GM23338 (cell line): ENCODE results near the gene KDM6A. TPM values are rescaled to one million over a fixed set of nuclear protein-coding genes. Genes with fewer than 3 reads are reported as not detected.

Experiments
- ATAC-seq: fragments of 200-7000 bp; cut with Tn5 transposase; 3 replicates; pipeline ENCODE4 v1.9.1; 2020
- DNase-seq: peaks from one replicate; pipeline ENCODE4 v3.0.0-alpha.2; 2015; ENCODE audit warnings: low spot score
- H2AFZ ChIP-seq: fragments of 200-600 bp; sonication (generic); 2 replicates; pipeline ENCODE4 v1.8.0; 2016; ENCODE audit warnings: antibody characterized with exemption, mild to moderate bottlenecking, moderate library complexity
- H3F3A ChIP-seq: fragments of 200-600 bp; sonication (generic); replicated peaks from 2 replicates; pipeline ENCODE4 v1.8.0; 2017; ENCODE audit warnings: antibody characterized with exemption, mixed run types, low read depth
- H3K27ac ChIP-seq: fragments of 200-600 bp; sonication (generic); 2 replicates; pipeline ENCODE4 v1.6.1; 2016; ENCODE audit warnings: low read depth
- H3K27me3 ChIP-seq: fragments of 200-600 bp; sonication (generic); 2 replicates; pipeline ENCODE4 v1.8.0; 2016; ENCODE audit warnings: mild to moderate bottlenecking, mixed run types, moderate library complexity; ENCODE audit not compliant: insufficient read depth
- H3K36me3 ChIP-seq: fragments of 200-600 bp; sonication (generic); 2 replicates; pipeline ENCODE4 v1.8.0; 2016; ENCODE audit warnings: mild to moderate bottlenecking; ENCODE audit not compliant: insufficient read depth
- H3K4me1 ChIP-seq: fragments of 200-600 bp; sonication (generic); 2 replicates; pipeline ENCODE4 v1.8.0; 2016; ENCODE audit warnings: mild to moderate bottlenecking, moderate library complexity; ENCODE audit not compliant: insufficient read depth
- H3K4me2 ChIP-seq: fragments of 200-600 bp; sonication (generic); 2 replicates; pipeline ENCODE4 v1.7.1; 2017; ENCODE audit warnings: mixed run types
- H3K4me3 ChIP-seq: fragments of 200-600 bp; sonication (generic); 2 replicates; pipeline ENCODE4 v1.6.1; 2016; ENCODE audit warnings: mixed run types
- H3K79me2 ChIP-seq: fragments of 200-600 bp; sonication (generic); replicated peaks from 2 replicates; pipeline ENCODE4 v1.8.0; 2017; ENCODE audit warnings: mild to moderate bottlenecking; ENCODE audit not compliant: insufficient read depth
- H3K9me2 ChIP-seq: fragments of 200-600 bp; sonication (generic); 2 replicates; pipeline ENCODE4 v1.8.0; 2017; ENCODE audit not compliant: insufficient read depth
- H4K20me1 ChIP-seq: fragments of 200-600 bp; sonication (generic); replicated peaks from 2 replicates; pipeline ENCODE4 v1.8.0; 2017; ENCODE audit warnings: mild to moderate bottlenecking; ENCODE audit not compliant: insufficient read depth
- H3K27ac Mint-ChIP-seq: 2 replicates; pipeline ENCODE4 v1.8.0; 2020; ENCODE audit warnings: inconsistent platforms, mild to moderate bottlenecking, moderate library complexity, mixed read lengths
- H3K27me3 Mint-ChIP-seq: 3 replicates; pipeline ENCODE4 v1.8.0; 2022; ENCODE audit warnings: low read depth, mild to moderate bottlenecking, moderate library complexity, mixed read lengths, inconsistent platforms; ENCODE audit not compliant: insufficient read depth, poor library complexity
- H3K36me3 Mint-ChIP-seq: 3 replicates; pipeline ENCODE4 v1.8.0; 2021; ENCODE audit warnings: low read depth, mild to moderate bottlenecking, inconsistent platforms, moderate library complexity, mixed read lengths
- H3K4me1 Mint-ChIP-seq: 3 replicates; pipeline ENCODE4 v1.8.0; 2020; ENCODE audit warnings: mild to moderate bottlenecking, inconsistent platforms, mixed read lengths
- H3K4me3 Mint-ChIP-seq: 3 replicates; pipeline ENCODE4 v1.8.0; 2021; ENCODE audit warnings: moderate library complexity, mild to moderate bottlenecking, inconsistent platforms, mixed read lengths
- H3K9me3 Mint-ChIP-seq: 3 replicates; pipeline ENCODE4 v1.8.0; 2020; ENCODE audit warnings: moderate library complexity, mild to moderate bottlenecking, inconsistent platforms, mixed read lengths
- CREB1 ChIP-seq: fragments of 250-450 bp; sonication (Bioruptor Pico); IDR thresholded peaks from 2 replicates; pipeline ENCODE4 v1.5.0; 2020; ENCODE audit warnings: low read depth, mild to moderate bottlenecking, moderate library complexity
- EZH2phosphoT487 ChIP-seq: fragments of 200-600 bp; sonication (generic); IDR thresholded peaks from one replicate; pipeline ENCODE4 v1.8.1; 2018; ENCODE audit warnings: antibody characterized with exemption; ENCODE audit not compliant: unreplicated experiment
- JUNB ChIP-seq: IDR thresholded peaks from one replicate; pipeline ENCODE4 v1.6.1; 2016; ENCODE audit warnings: antibody characterized with exemption; ENCODE audit not compliant: unreplicated experiment
- POLR2AphosphoS5 ChIP-seq: IDR thresholded peaks from 2 replicates; pipeline ENCODE4 v1.6.1; 2016; ENCODE audit warnings: antibody characterized with exemption, low read depth
- STAT1 ChIP-seq: IDR thresholded peaks from one replicate; pipeline ENCODE4 v1.6.1; 2016; ENCODE audit warnings: antibody characterized with exemption; ENCODE audit not compliant: unreplicated experiment
- ZNF114 ChIP-seq: fragments of 250-450 bp; sonication (Bioruptor Pico); IDR thresholded peaks from 2 replicates; pipeline ENCODE4 v1.5.0; 2020; ENCODE audit warnings: mild to moderate bottlenecking, moderate library complexity
- ZNF331 ChIP-seq: fragments of 250-450 bp; sonication (Bioruptor Pico); IDR thresholded peaks from 2 replicates; pipeline ENCODE4 v1.5.0; 2020; ENCODE audit warnings: low read depth, mild to moderate bottlenecking, moderate library complexity
- polyA plus RNA-seq: library from polyadenylated mRNA; unstranded; fragments of >200 nt; fragmentation: Nextera tagmentation; extraction: Ambion mirVana; gene quantifications from 2 replicates; pipeline ENCODE4 v1.2.1, GENCODE V29; 2016
- total RNA-seq: library from RNA; depleted of rRNA; stranded (reverse); fragments of >200 nt; shearing (Covaris generic); gene quantifications from 2 replicates; pipeline ENCODE4 v1.2.3, GENCODE V29; 2014
- TF ChIP-seq, protein P1 (sequence below), 2 experiments: fragments of 200-600 bp in 1 of 2; sonication (generic) in 1 of 2; conservative IDR thresholded peaks; 2 replicates each; pipeline versions ENCODE4 v1.5.1 to v1.6.1; 2016 to 2017; ENCODE audit warnings: antibody characterized with exemption in 2 of 2, low read depth in 2 of 2, mild to moderate bottlenecking in 2 of 2, moderate library complexity in 1 of 2
- TF ChIP-seq, protein P2 (sequence below): fragments of 250-450 bp; sonication (Bioruptor Pico); IDR thresholded peaks from 2 replicates; pipeline ENCODE4 v1.5.0; 2020; ENCODE audit warnings: mild to moderate bottlenecking, moderate library complexity

Gene KDM6A
- total and polyA plus RNA-seq, 2 experiments from 2014 or later, result 22.8 to 102 TPM

DNA sequence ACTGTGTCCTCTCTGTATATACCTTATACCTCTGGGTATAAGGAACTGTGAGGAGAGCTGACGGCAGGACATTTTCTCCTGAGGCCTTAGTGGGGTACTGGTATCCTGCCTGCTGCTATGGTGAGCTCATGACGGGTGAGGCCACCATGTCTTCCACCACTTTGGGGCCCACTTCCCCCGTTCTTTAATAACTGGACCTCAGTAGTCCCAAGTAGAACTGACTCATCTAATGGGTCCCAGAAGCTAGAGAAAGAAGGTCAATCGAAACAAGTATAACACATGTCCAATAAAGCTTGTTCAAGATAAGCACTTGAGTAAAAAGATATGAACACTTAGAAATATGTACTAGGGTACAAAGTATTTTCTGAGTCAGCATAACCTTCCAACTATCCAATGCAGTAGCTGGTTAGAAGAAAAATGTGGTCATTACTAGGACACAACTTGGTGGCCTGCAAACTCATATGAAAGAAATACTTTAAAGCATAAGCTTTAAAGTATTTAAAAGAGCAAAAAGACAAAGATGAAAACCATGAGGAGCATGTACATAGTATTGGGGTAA, 256.0 kb downstream of the KDM6A start:
- H2AFZ ChIP-seq, result no peak overlapping the region
- TF ChIP-seq POLR2AphosphoS5, result no peak
- no peak for TF ChIP-seq ZNF331 (CRISPR knock-in tag)
- TF ChIP-seq CREB1 (CRISPR knock-in tag), result no peak
- TF ChIP-seq, protein P1, sequence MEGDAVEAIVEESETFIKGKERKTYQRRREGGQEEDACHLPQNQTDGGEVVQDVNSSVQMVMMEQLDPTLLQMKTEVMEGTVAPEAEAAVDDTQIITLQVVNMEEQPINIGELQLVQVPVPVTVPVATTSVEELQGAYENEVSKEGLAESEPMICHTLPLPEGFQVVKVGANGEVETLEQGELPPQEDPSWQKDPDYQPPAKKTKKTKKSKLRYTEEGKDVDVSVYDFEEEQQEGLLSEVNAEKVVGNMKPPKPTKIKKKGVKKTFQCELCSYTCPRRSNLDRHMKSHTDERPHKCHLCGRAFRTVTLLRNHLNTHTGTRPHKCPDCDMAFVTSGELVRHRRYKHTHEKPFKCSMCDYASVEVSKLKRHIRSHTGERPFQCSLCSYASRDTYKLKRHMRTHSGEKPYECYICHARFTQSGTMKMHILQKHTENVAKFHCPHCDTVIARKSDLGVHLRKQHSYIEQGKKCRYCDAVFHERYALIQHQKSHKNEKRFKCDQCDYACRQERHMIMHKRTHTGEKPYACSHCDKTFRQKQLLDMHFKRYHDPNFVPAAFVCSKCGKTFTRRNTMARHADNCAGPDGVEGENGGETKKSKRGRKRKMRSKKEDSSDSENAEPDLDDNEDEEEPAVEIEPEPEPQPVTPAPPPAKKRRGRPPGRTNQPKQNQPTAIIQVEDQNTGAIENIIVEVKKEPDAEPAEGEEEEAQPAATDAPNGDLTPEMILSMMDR (conservative IDR thresholded peaks at IDR 0.05; ENCODE audit: low read depth in 2 of 2), result no peak
- TF ChIP-seq ZNF114, result no peak
- TF ChIP-seq EZH2phosphoT487, result no peak
- TF ChIP-seq, protein P2, sequence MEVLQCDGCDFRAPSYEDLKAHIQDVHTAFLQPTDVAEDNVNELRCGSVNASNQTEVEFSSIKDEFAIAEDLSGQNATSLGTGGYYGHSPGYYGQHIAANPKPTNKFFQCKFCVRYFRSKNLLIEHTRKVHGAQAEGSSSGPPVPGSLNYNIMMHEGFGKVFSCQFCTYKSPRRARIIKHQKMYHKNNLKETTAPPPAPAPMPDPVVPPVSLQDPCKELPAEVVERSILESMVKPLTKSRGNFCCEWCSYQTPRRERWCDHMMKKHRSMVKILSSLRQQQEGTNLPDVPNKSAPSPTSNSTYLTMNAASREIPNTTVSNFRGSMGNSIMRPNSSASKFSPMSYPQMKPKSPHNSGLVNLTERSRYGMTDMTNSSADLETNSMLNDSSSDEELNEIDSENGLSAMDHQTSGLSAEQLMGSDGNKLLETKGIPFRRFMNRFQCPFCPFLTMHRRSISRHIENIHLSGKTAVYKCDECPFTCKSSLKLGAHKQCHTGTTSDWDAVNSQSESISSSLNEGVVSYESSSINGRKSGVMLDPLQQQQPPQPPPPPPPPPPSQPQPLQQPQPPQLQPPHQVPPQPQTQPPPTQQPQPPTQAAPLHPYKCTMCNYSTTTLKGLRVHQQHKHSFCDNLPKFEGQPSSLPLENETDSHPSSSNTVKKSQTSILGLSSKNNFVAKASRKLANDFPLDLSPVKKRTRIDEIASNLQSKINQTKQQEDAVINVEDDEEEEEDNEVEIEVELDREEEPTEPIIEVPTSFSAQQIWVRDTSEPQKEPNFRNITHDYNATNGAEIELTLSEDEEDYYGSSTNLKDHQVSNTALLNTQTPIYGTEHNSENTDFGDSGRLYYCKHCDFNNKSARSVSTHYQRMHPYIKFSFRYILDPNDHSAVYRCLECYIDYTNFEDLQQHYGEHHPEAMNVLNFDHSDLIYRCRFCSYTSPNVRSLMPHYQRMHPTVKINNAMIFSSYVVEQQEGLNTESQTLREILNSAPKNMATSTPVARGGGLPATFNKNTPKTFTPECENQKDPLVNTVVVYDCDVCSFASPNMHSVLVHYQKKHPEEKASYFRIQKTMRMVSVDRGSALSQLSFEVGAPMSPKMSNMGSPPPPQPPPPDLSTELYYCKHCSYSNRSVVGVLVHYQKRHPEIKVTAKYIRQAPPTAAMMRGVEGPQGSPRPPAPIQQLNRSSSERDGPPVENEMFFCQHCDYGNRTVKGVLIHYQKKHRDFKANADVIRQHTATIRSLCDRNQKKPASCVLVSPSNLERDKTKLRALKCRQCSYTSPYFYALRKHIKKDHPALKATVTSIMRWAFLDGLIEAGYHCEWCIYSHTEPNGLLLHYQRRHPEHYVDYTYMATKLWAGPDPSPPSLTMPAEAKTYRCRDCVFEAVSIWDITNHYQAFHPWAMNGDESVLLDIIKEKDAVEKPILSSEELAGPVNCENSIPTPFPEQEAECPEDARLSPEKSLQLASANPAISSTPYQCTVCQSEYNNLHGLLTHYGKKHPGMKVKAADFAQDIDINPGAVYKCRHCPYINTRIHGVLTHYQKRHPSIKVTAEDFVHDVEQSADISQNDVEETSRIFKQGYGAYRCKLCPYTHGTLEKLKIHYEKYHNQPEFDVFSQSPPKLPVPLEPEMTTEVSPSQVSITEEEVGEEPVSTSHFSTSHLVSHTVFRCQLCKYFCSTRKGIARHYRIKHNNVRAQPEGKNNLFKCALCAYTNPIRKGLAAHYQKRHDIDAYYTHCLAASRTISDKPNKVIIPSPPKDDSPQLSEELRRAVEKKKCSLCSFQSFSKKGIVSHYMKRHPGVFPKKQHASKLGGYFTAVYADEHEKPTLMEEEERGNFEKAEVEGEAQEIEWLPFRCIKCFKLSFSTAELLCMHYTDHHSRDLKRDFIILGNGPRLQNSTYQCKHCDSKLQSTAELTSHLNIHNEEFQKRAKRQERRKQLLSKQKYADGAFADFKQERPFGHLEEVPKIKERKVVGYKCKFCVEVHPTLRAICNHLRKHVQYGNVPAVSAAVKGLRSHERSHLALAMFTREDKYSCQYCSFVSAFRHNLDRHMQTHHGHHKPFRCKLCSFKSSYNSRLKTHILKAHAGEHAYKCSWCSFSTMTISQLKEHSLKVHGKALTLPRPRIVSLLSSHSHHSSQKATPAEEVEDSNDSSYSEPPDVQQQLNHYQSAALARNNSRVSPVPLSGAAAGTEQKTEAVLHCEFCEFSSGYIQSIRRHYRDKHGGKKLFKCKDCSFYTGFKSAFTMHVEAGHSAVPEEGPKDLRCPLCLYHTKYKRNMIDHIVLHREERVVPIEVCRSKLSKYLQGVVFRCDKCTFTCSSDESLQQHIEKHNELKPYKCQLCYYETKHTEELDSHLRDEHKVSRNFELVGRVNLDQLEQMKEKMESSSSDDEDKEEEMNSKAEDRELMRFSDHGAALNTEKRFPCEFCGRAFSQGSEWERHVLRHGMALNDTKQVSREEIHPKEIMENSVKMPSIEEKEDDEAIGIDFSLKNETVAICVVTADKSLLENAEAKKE (CRISPR knock-in tag), result no peak
- TF ChIP-seq STAT1, result no peak
- no peak for TF ChIP-seq JUNB
- Mint-ChIP-seq H3K4me3 (no peak overlapping the region), H3K9me3 (peaks cover 24% of the 10 kb centered on the region), H3K27ac (no peak overlapping the region), H3K4me1 (no peaks in the 10 kb centered on the region), H3K27me3 (peaks cover 1% of the 10 kb centered on the region), H3K36me3 (peaks cover 8% of the 10 kb centered on the region; the same call in 2 of the 3 replicates)
- no peaks in the 10 kb centered on the region for H3K27me3 ChIP-seq
- no peak overlapping the region for H3K4me2 ChIP-seq
- no peaks in the 10 kb centered on the region for H4K20me1 ChIP-seq
- no peaks in the 10 kb centered on the region for H3K36me3 ChIP-seq
- DNase-seq, result no peak
- no peaks in the 10 kb centered on the region for H3K79me2 ChIP-seq
- H3F3A ChIP-seq, result no peaks in the 10 kb centered on the region
- H3K27ac ChIP-seq, result no peak overlapping the region
- H3K9me2 ChIP-seq, result no peaks in the 10 kb centered on the region
- H3K4me3 ChIP-seq, result no peak overlapping the region
- H3K4me1 ChIP-seq, result no peaks in the 10 kb centered on the region
- no peak for ATAC-seq
